ENCODE results near the gene ACAA1.

Gene ACAA1

GRCh38 chr3:38126121-38126892, 10.6 kb downstream of the ACAA1 start:
- no peak overlapping the region for H3K4me3 ChIP-seq (ENCODE audit: insufficient read length, low read depth)
- TF ChIP-seq ZNF274 (IDR thresholded peaks at IDR 0.05; ENCODE audit: low read depth, low read length) (no peak), YY1 (IDR thresholded peaks at IDR 0.05; ENCODE audit: insufficient read depth, insufficient read length) (no peak), SUZ12 (IDR thresholded peaks at IDR 0.05; ENCODE audit: extremely low read depth, insufficient read depth, insufficient read length) (no peak)
- H3K9ac ChIP-seq (ENCODE audit: insufficient read length, low read depth), result no peak overlapping the region
- H3K36me3 ChIP-seq (ENCODE audit: insufficient read depth, insufficient read length, low read length), result peaks cover 93% of the 10 kb centered on the region
- H3K4me1 ChIP-seq (ENCODE audit: insufficient read depth, insufficient read length), result no peaks in the 10 kb centered on the region
- H3K9me3 ChIP-seq (ENCODE audit: insufficient read depth, low read length), result no peaks in the 10 kb centered on the region
- DNase-seq (ENCODE audit: low read depth, low spot score), result no peak
- no peaks in the 10 kb centered on the region for H3K27me3 ChIP-seq (ENCODE audit: insufficient read depth, insufficient read length)

- H3K36me3 ChIP-seq (ENCODE audit: insufficient read depth, insufficient read length, low read length), result peaks cover 92% of the 10 kb centered on the region
- H3K27me3 ChIP-seq (ENCODE audit: insufficient read depth, insufficient read length), result no peaks in the 10 kb centered on the region
- no peaks in the 10 kb centered on the region for H3K4me1 ChIP-seq (ENCODE audit: insufficient read depth, insufficient read length)
- no peak for DNase-seq (ENCODE audit: low read depth, low spot score)
- H3K9ac ChIP-seq (ENCODE audit: insufficient read length, low read depth), result no peak overlapping the region
- H3K9me3 ChIP-seq (ENCODE audit: insufficient read depth, low read length), result no peaks in the 10 kb centered on the region
- TF ChIP-seq YY1 (IDR thresholded peaks at IDR 0.05; ENCODE audit: insufficient read depth, insufficient read length) (no peak), SUZ12 (IDR thresholded peaks at IDR 0.05; ENCODE audit: extremely low read depth, insufficient read depth, insufficient read length) (no peak), ZNF274 (IDR thresholded peaks at IDR 0.05; ENCODE audit: low read depth, low read length) (no peak)
- H3K4me3 ChIP-seq (ENCODE audit: insufficient read length, low read depth), result no peak overlapping the region
Measured at GRCh38 chr3:38125305-38126120, 11.4 kb downstream of the ACAA1 start.

GRCh38 chr3:38124324-38125122, 12.4 kb downstream of the ACAA1 start:
- DNase-seq (ENCODE audit: low read depth, low spot score), result no peak
- H3K27me3 ChIP-seq (ENCODE audit: insufficient read depth, insufficient read length), result no peaks in the 10 kb centered on the region
- no peak overlapping the region for H3K4me3 ChIP-seq (ENCODE audit: insufficient read length, low read depth)
- TF ChIP-seq SUZ12 (IDR thresholded peaks at IDR 0.05; ENCODE audit: extremely low read depth, insufficient read depth, insufficient read length) (no peak), ZNF274 (IDR thresholded peaks at IDR 0.05; ENCODE audit: low read depth, low read length) (no peak), YY1 (IDR thresholded peaks at IDR 0.05; ENCODE audit: insufficient read depth, insufficient read length) (no peak)
- no peaks in the 10 kb centered on the region for H3K4me1 ChIP-seq (ENCODE audit: insufficient read depth, insufficient read length)
- H3K9ac ChIP-seq (ENCODE audit: insufficient read length, low read depth), result no peak overlapping the region
- no peaks in the 10 kb centered on the region for H3K9me3 ChIP-seq (ENCODE audit: insufficient read depth, low read length)
- H3K36me3 ChIP-seq (ENCODE audit: insufficient read depth, insufficient read length, low read length), result peaks cover 92% of the 10 kb centered on the region

- H3K9ac ChIP-seq (ENCODE audit: insufficient read length, low read depth), result no peak overlapping the region
Measured at GRCh38 chr3:38122712-38123290, 14.1 kb downstream of the ACAA1 start.

GRCh38 chr3:38121832-38122461, 15.0 kb downstream of the ACAA1 start:
- H3K9me3 ChIP-seq (ENCODE audit: insufficient read depth, low read length), result peaks cover under 1% of the 10 kb centered on the region; the same call in 1 of the 2 replicates
- TF ChIP-seq ZNF274 (IDR thresholded peaks at IDR 0.05; ENCODE audit: low read depth, low read length) (no peak), YY1 (IDR thresholded peaks at IDR 0.05; ENCODE audit: insufficient read depth, insufficient read length) (no peak), SUZ12 (IDR thresholded peaks at IDR 0.05; ENCODE audit: extremely low read depth, insufficient read depth, insufficient read length) (no peak)
- DNase-seq (ENCODE audit: low read depth, low spot score), result no peak
- H3K4me3 ChIP-seq (ENCODE audit: insufficient read length, low read depth), result no peak overlapping the region
- no peaks in the 10 kb centered on the region for H3K27me3 ChIP-seq (ENCODE audit: insufficient read depth, insufficient read length)
- H3K4me1 ChIP-seq (ENCODE audit: insufficient read depth, insufficient read length), result no peaks in the 10 kb centered on the region
- no peak overlapping the region for H3K9ac ChIP-seq (ENCODE audit: insufficient read length, low read depth)
- H3K36me3 ChIP-seq (ENCODE audit: insufficient read depth, insufficient read length, low read length), result peaks cover 83% of the 10 kb centered on the region

More at GRCh38 chr3:38122712-38123290, 14.1 kb downstream of the ACAA1 start:
- TF ChIP-seq ZNF274 (IDR thresholded peaks at IDR 0.05; ENCODE audit: low read depth, low read length) (no peak), YY1 (IDR thresholded peaks at IDR 0.05; ENCODE audit: insufficient read depth, insufficient read length) (no peak), SUZ12 (IDR thresholded peaks at IDR 0.05; ENCODE audit: extremely low read depth, insufficient read depth, insufficient read length) (no peak)
- DNase-seq (ENCODE audit: low read depth, low spot score), result no peak
- Histone ChIP-seq H3K4me3 (ENCODE audit: insufficient read length, low read depth) (no peak overlapping the region), H3K9me3 (ENCODE audit: insufficient read depth, low read length) (no peaks in the 10 kb centered on the region), H3K36me3 (ENCODE audit: insufficient read depth, insufficient read length, low read length) (peaks cover 87% of the 10 kb centered on the region), H3K27me3 (ENCODE audit: insufficient read depth, insufficient read length) (no peaks in the 10 kb centered on the region), H3K4me1 (ENCODE audit: insufficient read depth, insufficient read length) (no peaks in the 10 kb centered on the region)

- TF ChIP-seq ZNF274 (IDR thresholded peaks at IDR 0.05; ENCODE audit: low read depth, low read length), result no peak
- TF ChIP-seq YY1 (IDR thresholded peaks at IDR 0.05; ENCODE audit: insufficient read depth, insufficient read length), result no peak
- no peak for TF ChIP-seq SUZ12 (IDR thresholded peaks at IDR 0.05; ENCODE audit: extremely low read depth, insufficient read depth, insufficient read length)
- H3K36me3 ChIP-seq (ENCODE audit: insufficient read depth, insufficient read length, low read length), result peaks cover 78% of the 10 kb centered on the region
- H3K4me3 ChIP-seq (ENCODE audit: insufficient read length, low read depth), result no peak overlapping the region
- DNase-seq (ENCODE audit: low read depth, low spot score), result no peak
- no peaks in the 10 kb centered on the region for H3K4me1 ChIP-seq (ENCODE audit: insufficient read depth, insufficient read length)
- peaks cover 5% of the 10 kb centered on the region; the same call in 1 of the 2 replicates for H3K9me3 ChIP-seq (ENCODE audit: insufficient read depth, low read length)
- no peaks in the 10 kb centered on the region for H3K27me3 ChIP-seq (ENCODE audit: insufficient read depth, insufficient read length)
- H3K9ac ChIP-seq (ENCODE audit: insufficient read length, low read depth), result no peak overlapping the region
Measured at GRCh38 chr3:38121451-38121831, 15.5 kb downstream of the ACAA1 start.
